ENCODE results near the gene MAP3K13.

- TF ChIP-seq E2F4 (CRISPR knock-in tag; IDR thresholded peaks at IDR 0.05; ENCODE audit: borderline replicate concordance, low read depth) (no peak), CREB1 (CRISPR knock-in tag; IDR thresholded peaks at IDR 0.05) (no peak), ZNF317 (CRISPR knock-in tag; IDR thresholded peaks at IDR 0.05; ENCODE audit: borderline replicate concordance, low read depth) (no peak), HMGXB4 (CRISPR knock-in tag; IDR thresholded peaks at IDR 0.05) (no peak), CTCF (IDR thresholded peaks at IDR 0.05) (no peak), SMAD3 (CRISPR knock-in tag; IDR thresholded peaks at IDR 0.05; ENCODE audit: borderline replicate concordance) (no peak), SP1 (CRISPR knock-in tag; conservative IDR thresholded peaks at IDR 0.05) (no peak), IRF2 (CRISPR knock-in tag; IDR thresholded peaks at IDR 0.05; ENCODE audit: borderline replicate concordance, low read depth) (no peak), NFYB (CRISPR knock-in tag; conservative IDR thresholded peaks at IDR 0.05; ENCODE audit: low read depth) (no peak), CBFB (CRISPR knock-in tag; IDR thresholded peaks at IDR 0.05; ENCODE audit: low read depth) (no peak)
Observed at GRCh38 chr3:185317674-185318073, 45.3 kb upstream of the MAP3K13 start.

Measured in WTC11 (cell line).